HFFc6 (cell line): ENCODE measurements around the gene NT5C2. TPM values are rescaled to one million over a fixed set of nuclear protein-coding genes. Genes with fewer than 3 reads are reported as not detected.

Experiments
- DNase-seq: peaks from one replicate; pipeline ENCODE4 v3.0.0-alpha.2; 2018
- H3K27ac Mint-ChIP-seq: 2 replicates; pipeline ENCODE4 v1.8.0; 2020; ENCODE audit warnings: mild to moderate bottlenecking, mixed read lengths
- H3K27me3 Mint-ChIP-seq: 2 replicates; pipeline ENCODE4 v1.8.0; 2021; ENCODE audit warnings: mild to moderate bottlenecking, moderate library complexity, mixed read lengths; ENCODE audit not compliant: insufficient read depth
- H3K36me3 Mint-ChIP-seq: 2 replicates; pipeline ENCODE4 v1.8.0; 2021; ENCODE audit warnings: low read depth, mixed read lengths
- H3K4me1 Mint-ChIP-seq: 2 replicates; pipeline ENCODE4 v1.8.0; 2020; ENCODE audit warnings: low read depth, mixed read lengths
- H3K4me3 Mint-ChIP-seq: 2 replicates; pipeline ENCODE4 v1.8.0; 2020; ENCODE audit warnings: mild to moderate bottlenecking, moderate library complexity, mixed read lengths
- H3K9me3 Mint-ChIP-seq: 2 replicates; pipeline ENCODE4 v1.8.0; 2020; ENCODE audit warnings: mild to moderate bottlenecking, mixed read lengths
- CTCF ChIP-seq: fragments of 200-600 bp; sonication (generic); IDR thresholded peaks from 2 replicates; pipeline ENCODE4 v1.5.0; 2021; ENCODE audit warnings: antibody characterized with exemption, mild to moderate bottlenecking
- total RNA-seq, 6 experiments: library from RNA; stranded (reverse); fragmentation: NEBNext Ultra II Directional; extraction: Animal tissue kit (Norgen Biotek cat#: 25700); gene quantifications; 2 replicates in 1 of 6; 3 replicates in 5 of 6; pipeline ENCODE4 v1.2.3, GENCODE V29; 2021

Gene NT5C2
- total RNA-seq, 6 experiments from 2014 or later, result 78.5 to 97.4 (median 81.1) TPM

- Mint-ChIP-seq H3K36me3 (no peaks in the 10 kb centered on the region), H3K27me3 (0 out of 2 replicates have a peak, but pooled peaks cover 2% of the 10 kb centered on the region), H3K27ac (peak overlapping the region; percentile 73), H3K9me3 (no peaks in the 10 kb centered on the region), H3K4me1 (peaks cover 36% of the 10 kb centered on the region), H3K4me3 (peak overlapping the region; percentile 16; the same call in 1 of the 2 replicates)
- no peak for TF ChIP-seq CTCF
- DNase-seq, result no peak
These were observed 4.8 kb upstream of the NT5C2 start for GRCh38 chr10:103197903-103198302.

GRCh38 chr10:103197174-103197573 lies 4.1 kb upstream of the NT5C2 start:
- H3K4me1 Mint-ChIP-seq, result peaks cover 36% of the 10 kb centered on the region
- H3K9me3 Mint-ChIP-seq, result no peaks in the 10 kb centered on the region
- H3K27ac Mint-ChIP-seq, result peak overlapping the region; percentile 73
- peak; percentile 79 for DNase-seq
- peaks cover 4% of the 10 kb centered on the region; the same call in 1 of the 2 replicates for H3K27me3 Mint-ChIP-seq
- H3K4me3 Mint-ChIP-seq, result no peak overlapping the region; the same call in 1 of the 2 replicates
- TF ChIP-seq CTCF, result no peak
- H3K36me3 Mint-ChIP-seq, result peaks cover 6% of the 10 kb centered on the region

DNA sequence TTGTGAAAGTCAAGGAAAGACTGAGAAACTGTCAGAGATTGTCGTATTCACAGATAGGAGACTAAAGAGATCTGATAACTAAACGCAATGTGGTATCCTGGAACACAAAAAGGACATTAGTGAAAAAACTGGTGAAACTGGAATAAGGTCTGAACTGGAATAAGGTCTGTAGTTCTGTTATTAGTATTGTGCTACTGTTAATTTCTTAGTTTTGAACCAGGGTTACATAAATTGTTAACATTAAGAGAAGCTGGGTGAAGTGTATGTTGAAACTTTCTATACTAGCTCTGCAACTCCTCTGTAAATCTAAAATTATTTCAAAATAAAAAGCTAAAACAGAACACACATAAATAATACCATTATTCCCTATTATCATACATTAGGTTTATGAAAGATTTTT lies 3.4 kb upstream of the NT5C2 start:
- no peak for DNase-seq
- Mint-ChIP-seq H3K9me3 (no peaks in the 10 kb centered on the region), H3K4me1 (peaks cover 42% of the 10 kb centered on the region), H3K27me3 (peaks cover 6% of the 10 kb centered on the region; the same call in 1 of the 2 replicates), H3K4me3 (no peak overlapping the region), H3K27ac (peak overlapping the region; percentile 73), H3K36me3 (peaks cover 10% of the 10 kb centered on the region)
- TF ChIP-seq CTCF, result no peak

GRCh38 chr10:103193820-103194529 lies 903 bp upstream of the NT5C2 start:
- H3K4me1 Mint-ChIP-seq, result peaks cover 61% of the 10 kb centered on the region
- no peak for DNase-seq
- no peaks in the 10 kb centered on the region for H3K9me3 Mint-ChIP-seq
- TF ChIP-seq CTCF, result no peak
- peak overlapping the region; percentile 91 for H3K4me3 Mint-ChIP-seq
- peak overlapping the region; percentile 82 for H3K27ac Mint-ChIP-seq
- peaks cover 21% of the 10 kb centered on the region for H3K36me3 Mint-ChIP-seq
- H3K27me3 Mint-ChIP-seq, result peaks cover 6% of the 10 kb centered on the region; the same call in 1 of the 2 replicates

DNA sequence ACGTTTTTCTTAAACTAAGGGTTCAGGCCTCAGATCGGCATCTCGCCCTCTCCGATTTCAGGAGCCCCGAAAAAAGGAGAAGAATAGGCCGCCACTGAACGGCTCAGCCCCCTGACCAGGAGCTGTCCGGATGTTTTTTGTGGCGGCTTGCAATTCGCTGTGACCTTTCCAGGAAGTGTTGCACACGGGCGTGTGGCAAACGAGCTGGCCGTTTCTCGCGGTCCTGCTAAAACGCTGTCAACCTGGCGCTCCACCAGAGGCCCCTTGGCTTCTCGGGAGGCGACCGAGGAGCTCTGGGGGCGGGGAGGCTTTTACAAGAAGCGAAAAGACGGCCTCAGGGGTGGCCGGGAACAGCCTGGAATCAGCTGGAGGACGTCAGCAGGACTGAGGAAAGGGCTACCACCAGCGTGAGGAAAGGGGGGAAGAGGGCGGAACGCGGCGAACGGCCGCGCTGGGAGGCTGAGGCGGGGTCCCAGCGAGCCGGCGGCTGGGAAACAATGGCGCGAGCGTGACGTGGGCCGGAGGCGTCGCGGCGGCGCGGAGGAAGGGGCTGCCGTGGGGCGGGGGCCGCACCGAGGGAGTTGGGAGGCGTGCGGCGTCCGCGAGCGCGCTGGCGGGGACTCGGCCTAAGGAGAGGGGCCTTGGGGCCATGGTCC lies 493 bp downstream of the NT5C2 start:
- Mint-ChIP-seq H3K4me1 (peaks cover 63% of the 10 kb centered on the region), H3K36me3 (peaks cover 21% of the 10 kb centered on the region), H3K4me3 (peak overlapping the region; percentile 96), H3K9me3 (no peaks in the 10 kb centered on the region), H3K27me3 (peaks cover 6% of the 10 kb centered on the region; the same call in 1 of the 2 replicates), H3K27ac (peak overlapping the region; percentile 99)
- no peak for TF ChIP-seq CTCF
- DNase-seq, result peak; percentile 63
